Neural crest cell (in vitro differentiated cells): Measurements from ENCODE around the gene MARCKSL1. TPM values are rescaled to one million over a fixed set of nuclear protein-coding genes. Genes with fewer than 3 reads are reported as not detected.

ENCODE experiments used
- DNase-seq: peaks from one replicate; pipeline ENCODE4 v3.0.0; 2021; ENCODE audit warnings: low read depth, mixed read lengths, low spot score
- H3K27ac Mint-ChIP-seq: one replicate; pipeline ENCODE4 v1.8.0; 2021; ENCODE audit warnings: mild to moderate bottlenecking, mixed read lengths; ENCODE audit not compliant: unreplicated experiment
- H3K27me3 Mint-ChIP-seq: 2 replicates; pipeline ENCODE4 v1.8.0; 2021; ENCODE audit warnings: low read depth, mild to moderate bottlenecking, mixed read lengths
- H3K36me3 Mint-ChIP-seq: 2 replicates; pipeline ENCODE4 v1.8.0; 2021; ENCODE audit warnings: low read depth, mild to moderate bottlenecking, mixed read lengths
- H3K4me1 Mint-ChIP-seq: 2 replicates; pipeline ENCODE4 v1.8.0; 2021; ENCODE audit warnings: mixed read lengths
- H3K4me3 Mint-ChIP-seq: one replicate; pipeline ENCODE4 v1.8.0; 2021; ENCODE audit warnings: mild to moderate bottlenecking, mixed read lengths
- H3K9me3 Mint-ChIP-seq: 2 replicates; pipeline ENCODE4 v1.8.0; 2021; ENCODE audit warnings: mixed read lengths
- CTCF ChIP-seq: fragments of 200-600 bp; sonication (generic); conservative IDR thresholded peaks from 2 replicates; pipeline ENCODE4 v1.5.0; 2021; ENCODE audit warnings: antibody characterized with exemption, mild to moderate bottlenecking
- total RNA-seq: library from RNA; stranded (reverse); gene quantifications from 2 replicates; pipeline ENCODE4 v1.2.1, GENCODE V29; 2021

The MARCKSL1 gene
- total RNA-seq, 1 donor from 2014 or later: 952 TPM

- H3K27ac Mint-ChIP-seq: peak overlapping the region; percentile 37
- peaks cover 31% of the 10 kb centered on the region for H3K4me1 Mint-ChIP-seq
- H3K4me3 Mint-ChIP-seq: peak overlapping the region; percentile 99
- no peaks in the 10 kb centered on the region for H3K9me3 Mint-ChIP-seq
- peaks cover 36% of the 10 kb centered on the region for H3K27me3 Mint-ChIP-seq
- no peak for TF ChIP-seq CTCF
- DNase-seq: no peak
- peaks cover 52% of the 10 kb centered on the region for H3K36me3 Mint-ChIP-seq
Observed at GRCh38 chr1:32329931-32330466, 6.0 kb downstream of the MARCKSL1 start.

- Mint-ChIP-seq H3K4me1 (peaks cover 6% of the 10 kb centered on the region), H3K27ac (no peak overlapping the region), H3K9me3 (no peaks in the 10 kb centered on the region), H3K4me3 (no peak overlapping the region), H3K27me3 (peaks cover 18% of the 10 kb centered on the region), H3K36me3 (peaks cover 34% of the 10 kb centered on the region)
- DNase-seq: no peak
- no peak for TF ChIP-seq CTCF
Observed at GRCh38 chr1:32327204-32327603, 8.8 kb downstream of the MARCKSL1 start.

GRCh38 chr1:32321712-32322291 lies 14.2 kb downstream of the MARCKSL1 start:
- peaks cover 8% of the 10 kb centered on the region for H3K36me3 Mint-ChIP-seq
- H3K4me1 Mint-ChIP-seq: no peaks in the 10 kb centered on the region

GRCh38 chr1:32318127-32318869 lies 17.7 kb downstream of the MARCKSL1 start:
- H3K9me3 Mint-ChIP-seq: no peaks in the 10 kb centered on the region
- DNase-seq: no peak
- no peak overlapping the region for H3K27ac Mint-ChIP-seq
- TF ChIP-seq CTCF: no peak
- H3K4me3 Mint-ChIP-seq: no peak overlapping the region
- H3K27me3 Mint-ChIP-seq: no peaks in the 10 kb centered on the region
- peaks cover 5% of the 10 kb centered on the region for H3K36me3 Mint-ChIP-seq
- H3K4me1 Mint-ChIP-seq: no peaks in the 10 kb centered on the region

More at GRCh38 chr1:32321712-32322291, 14.2 kb downstream of the MARCKSL1 start:
- H3K27me3 Mint-ChIP-seq: no peaks in the 10 kb centered on the region
- no peaks in the 10 kb centered on the region for H3K9me3 Mint-ChIP-seq
- TF ChIP-seq CTCF: no peak
- H3K27ac Mint-ChIP-seq: no peak overlapping the region
- H3K4me3 Mint-ChIP-seq: no peak overlapping the region
- DNase-seq: no peak

GRCh38 chr1:32316903-32317277 lies 19.1 kb downstream of the MARCKSL1 start:
- no peak for DNase-seq
- Mint-ChIP-seq H3K9me3 (no peaks in the 10 kb centered on the region), H3K36me3 (peaks cover 5% of the 10 kb centered on the region), H3K4me3 (no peak overlapping the region), H3K27me3 (no peaks in the 10 kb centered on the region), H3K27ac (no peak overlapping the region), H3K4me1 (no peaks in the 10 kb centered on the region)
- TF ChIP-seq CTCF: no peak
